ENCODE results near the gene MAP10.

MAP10 gene

GRCh38 chr1:232816324-232816723 lies 11.1 kb downstream of the MAP10 start:
- TF ChIP-seq, protein P1, sequence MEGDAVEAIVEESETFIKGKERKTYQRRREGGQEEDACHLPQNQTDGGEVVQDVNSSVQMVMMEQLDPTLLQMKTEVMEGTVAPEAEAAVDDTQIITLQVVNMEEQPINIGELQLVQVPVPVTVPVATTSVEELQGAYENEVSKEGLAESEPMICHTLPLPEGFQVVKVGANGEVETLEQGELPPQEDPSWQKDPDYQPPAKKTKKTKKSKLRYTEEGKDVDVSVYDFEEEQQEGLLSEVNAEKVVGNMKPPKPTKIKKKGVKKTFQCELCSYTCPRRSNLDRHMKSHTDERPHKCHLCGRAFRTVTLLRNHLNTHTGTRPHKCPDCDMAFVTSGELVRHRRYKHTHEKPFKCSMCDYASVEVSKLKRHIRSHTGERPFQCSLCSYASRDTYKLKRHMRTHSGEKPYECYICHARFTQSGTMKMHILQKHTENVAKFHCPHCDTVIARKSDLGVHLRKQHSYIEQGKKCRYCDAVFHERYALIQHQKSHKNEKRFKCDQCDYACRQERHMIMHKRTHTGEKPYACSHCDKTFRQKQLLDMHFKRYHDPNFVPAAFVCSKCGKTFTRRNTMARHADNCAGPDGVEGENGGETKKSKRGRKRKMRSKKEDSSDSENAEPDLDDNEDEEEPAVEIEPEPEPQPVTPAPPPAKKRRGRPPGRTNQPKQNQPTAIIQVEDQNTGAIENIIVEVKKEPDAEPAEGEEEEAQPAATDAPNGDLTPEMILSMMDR (IDR thresholded peaks at IDR 0.05; ENCODE audit: control insufficient read depth, extremely low read depth, insufficient read depth) = no peak
- peak; percentile 78 for DNase-seq (ENCODE audit: low read depth)
- H3K4me3 ChIP-seq (ENCODE audit: low read depth, low read length) = no peak overlapping the region

- no peak overlapping the region for H3K4me3 ChIP-seq (ENCODE audit: low read depth, low read length)
- DNase-seq (ENCODE audit: low read depth) = no peak
- TF ChIP-seq, protein P1 (IDR thresholded peaks at IDR 0.05; ENCODE audit: control insufficient read depth, extremely low read depth, insufficient read depth) = no peak
Observed at GRCh38 chr1:232818040-232818439, 12.8 kb downstream of the MAP10 start.

DNA sequence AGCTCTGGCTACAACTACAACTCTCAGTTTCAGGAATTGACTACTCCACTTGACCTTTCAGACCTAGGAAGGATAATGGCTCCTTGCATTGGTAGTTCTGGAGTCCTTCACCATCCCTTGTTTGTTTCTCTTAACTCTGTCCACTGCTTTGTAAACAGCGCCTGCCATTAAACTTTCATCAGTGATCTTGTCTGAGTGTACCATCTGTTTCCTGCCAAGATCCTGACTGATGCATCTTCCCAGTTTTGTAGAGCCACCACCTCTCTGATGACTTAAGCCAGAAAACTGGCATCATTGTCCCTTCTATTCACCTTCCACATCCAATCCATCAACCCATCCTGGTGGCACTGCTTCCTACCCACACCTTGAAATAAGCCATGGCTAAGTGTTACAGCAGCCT lies 15.2 kb downstream of the MAP10 start:
- H3K4me3 ChIP-seq (ENCODE audit: low read depth, low read length) = no peak overlapping the region
- TF ChIP-seq, protein P1 (IDR thresholded peaks at IDR 0.05; ENCODE audit: control insufficient read depth, extremely low read depth, insufficient read depth) = no peak
- peak; percentile 86 for DNase-seq (ENCODE audit: low read depth)

GRCh38 chr1:232822530-232822929 lies 17.3 kb downstream of the MAP10 start:
- TF ChIP-seq, protein P1 (IDR thresholded peaks at IDR 0.05; ENCODE audit: control insufficient read depth, extremely low read depth, insufficient read depth) = no peak
- no peak for DNase-seq (ENCODE audit: low read depth)
- no peak overlapping the region for H3K4me3 ChIP-seq (ENCODE audit: low read depth, low read length)

- no peak overlapping the region for H3K4me3 ChIP-seq (ENCODE audit: low read depth, low read length)
- DNase-seq (ENCODE audit: low read depth) = no peak
- TF ChIP-seq, protein P1 (IDR thresholded peaks at IDR 0.05; ENCODE audit: control insufficient read depth, extremely low read depth, insufficient read depth) = no peak
Observed at GRCh38 chr1:232826318-232826717, 21.1 kb downstream of the MAP10 start.

- H3K4me3 ChIP-seq (ENCODE audit: low read depth, low read length) = no peak overlapping the region
- no peak for DNase-seq (ENCODE audit: low read depth)
- TF ChIP-seq, protein P1 (IDR thresholded peaks at IDR 0.05; ENCODE audit: control insufficient read depth, extremely low read depth, insufficient read depth) = no peak
Observed at GRCh38 chr1:232830661-232831060, 25.4 kb downstream of the MAP10 start.

DNA sequence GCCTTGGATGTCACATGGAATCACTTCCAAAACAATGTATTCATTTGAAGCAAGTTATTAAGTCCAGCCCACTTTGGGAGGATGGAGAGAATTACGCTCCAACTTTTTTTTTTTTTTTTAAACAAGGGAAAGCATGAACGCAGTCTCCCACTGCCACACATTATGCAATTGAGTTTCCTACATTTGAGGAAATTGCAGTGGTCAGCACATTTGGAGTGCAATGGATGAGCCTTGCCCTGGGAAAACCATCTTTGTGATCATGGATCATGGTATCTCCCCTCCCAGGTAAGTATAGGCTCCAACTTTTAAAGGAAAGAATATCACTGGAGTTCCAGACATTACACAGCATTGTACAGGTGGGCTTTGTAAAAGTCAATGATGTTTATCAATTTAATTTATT lies 26.7 kb downstream of the MAP10 start:
- no peak for DNase-seq (ENCODE audit: low read depth)
- TF ChIP-seq, protein P1 (IDR thresholded peaks at IDR 0.05; ENCODE audit: control insufficient read depth, extremely low read depth, insufficient read depth) = no peak
- H3K4me3 ChIP-seq (ENCODE audit: low read depth, low read length) = no peak overlapping the region

All from LNCaP clone FGC (cell line).